Left forelimb (tissue), 1 donor: ENCODE results near the gene HECW1.
"Not testable (repeated sequence)": the region's sequence is repeated elsewhere in the genome, so short reads cannot be mapped to it uniquely, and the experiment has no call there.

Source experiments
- DNase-seq: peaks from one replicate; pipeline ENCODE4 v3.0.0-alpha.2; 2018; ENCODE audit warnings: low spot score

Gene HECW1

GRCh38 chr7:43210539-43210938, 98.1 kb downstream of the HECW1 start:
- DNase-seq: not testable (repeated sequence)

GRCh38 chr7:43211286-43211685, 98.8 kb downstream of the HECW1 start:
- no peak for DNase-seq

- DNase-seq: no peak
Measured at GRCh38 chr7:43211693-43212092, 99.2 kb downstream of the HECW1 start.

- DNase-seq: no peak
Measured at GRCh38 chr7:43212921-43213320, 100.5 kb downstream of the HECW1 start.

DNA sequence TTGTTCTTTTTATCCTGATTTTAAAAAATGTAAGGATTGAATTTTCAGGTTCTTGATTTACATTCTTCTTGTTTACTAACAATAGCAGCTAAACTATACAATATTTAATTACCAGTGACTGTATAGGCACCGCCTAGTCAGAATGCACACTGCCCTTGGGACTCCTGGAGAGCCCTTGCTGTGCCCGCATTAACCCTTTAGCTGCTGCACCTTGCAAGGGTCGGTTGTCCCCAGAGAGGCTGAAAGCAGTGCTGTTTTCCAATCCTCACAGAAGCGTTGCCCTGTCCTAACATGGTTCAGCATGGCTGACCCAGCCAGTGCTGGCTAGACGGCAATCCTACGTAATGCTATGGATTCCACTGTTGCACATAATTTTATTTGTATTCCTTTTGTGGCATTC, 102.6 kb downstream of the HECW1 start:
- no peak for DNase-seq

- DNase-seq: no peak
Measured at GRCh38 chr7:43217055-43217454, 104.6 kb downstream of the HECW1 start.

GRCh38 chr7:43218901-43219300, 106.5 kb downstream of the HECW1 start:
- not testable (repeated sequence) for DNase-seq

GRCh38 chr7:43220250-43220649, 107.8 kb downstream of the HECW1 start:
- no peak for DNase-seq

DNA sequence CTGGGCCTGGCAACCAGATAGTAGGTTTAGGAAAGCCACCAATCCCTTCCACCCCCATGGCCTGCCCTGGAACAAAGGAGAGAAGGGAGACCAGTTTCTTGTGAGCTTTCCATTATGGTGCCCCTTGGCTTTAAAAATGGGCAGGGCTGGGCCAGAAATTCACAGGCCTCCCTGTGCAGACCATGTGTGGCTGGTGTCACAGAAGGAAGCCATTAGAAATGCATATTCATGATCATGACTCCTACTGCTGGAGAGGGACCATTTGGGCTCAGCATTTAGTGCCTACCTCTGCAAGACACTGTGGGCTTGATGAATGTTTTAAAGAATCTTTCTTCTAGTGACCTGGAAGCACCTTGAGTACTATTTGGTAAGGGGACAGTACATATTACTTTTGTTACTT, 108.3 kb downstream of the HECW1 start:
- no peak for DNase-seq

GRCh38 chr7:43229801-43230200, 117.4 kb downstream of the HECW1 start:
- DNase-seq: no peak

GRCh38 chr7:43232366-43232765, 119.9 kb downstream of the HECW1 start:
- DNase-seq: no peak

GRCh38 chr7:43234073-43234472, 121.6 kb downstream of the HECW1 start:
- no peak for DNase-seq

- no peak for DNase-seq
Measured at GRCh38 chr7:43234968-43235367, 122.5 kb downstream of the HECW1 start.

DNA sequence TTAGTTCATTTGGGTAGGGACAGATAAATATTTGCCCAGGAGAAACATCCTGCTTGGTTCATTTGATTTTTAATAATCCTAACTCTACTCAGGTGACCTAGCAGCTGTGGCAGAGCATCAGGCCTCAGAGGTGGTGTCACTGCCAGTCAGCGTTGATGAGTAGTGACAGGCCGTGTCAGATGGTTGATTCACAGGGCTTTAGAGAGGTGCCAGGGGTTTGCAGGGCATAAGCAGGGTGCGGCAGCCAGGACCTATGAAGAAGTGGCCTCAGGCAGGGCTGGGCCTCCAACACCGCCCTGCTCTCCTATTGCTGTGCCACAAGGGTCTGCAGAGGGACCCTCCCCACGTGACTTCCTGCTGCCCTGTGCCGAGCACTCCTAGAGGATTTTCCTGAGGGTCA, 128.1 kb downstream of the HECW1 start:
- no peak for DNase-seq

GRCh38 chr7:43242628-43243255, 130.3 kb downstream of the HECW1 start:
- no peak for DNase-seq

- DNase-seq: no peak
Measured at GRCh38 chr7:43244232-43244631, 131.8 kb downstream of the HECW1 start.

DNA sequence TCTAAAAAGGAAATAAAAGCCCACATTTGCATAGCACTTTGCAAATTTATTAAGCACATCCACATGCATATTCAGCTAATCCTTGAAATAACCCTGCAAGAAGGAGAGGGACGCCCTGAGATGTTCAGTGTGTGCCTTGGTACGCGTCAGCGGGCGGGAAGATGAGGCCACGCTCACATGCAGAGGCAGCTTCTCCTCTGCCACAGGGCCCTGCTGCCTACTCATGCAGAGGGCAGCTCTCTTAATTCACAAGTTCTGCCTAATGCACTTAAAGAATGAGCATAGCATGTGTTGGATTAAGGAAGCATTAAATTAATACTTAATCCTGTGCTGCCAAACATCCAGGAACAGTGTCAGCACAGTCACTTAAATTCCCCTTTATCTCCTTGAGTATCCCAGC, 132.3 kb downstream of the HECW1 start:
- DNase-seq: no peak

GRCh38 chr7:43247757-43248156, 135.3 kb downstream of the HECW1 start:
- no peak for DNase-seq

DNA sequence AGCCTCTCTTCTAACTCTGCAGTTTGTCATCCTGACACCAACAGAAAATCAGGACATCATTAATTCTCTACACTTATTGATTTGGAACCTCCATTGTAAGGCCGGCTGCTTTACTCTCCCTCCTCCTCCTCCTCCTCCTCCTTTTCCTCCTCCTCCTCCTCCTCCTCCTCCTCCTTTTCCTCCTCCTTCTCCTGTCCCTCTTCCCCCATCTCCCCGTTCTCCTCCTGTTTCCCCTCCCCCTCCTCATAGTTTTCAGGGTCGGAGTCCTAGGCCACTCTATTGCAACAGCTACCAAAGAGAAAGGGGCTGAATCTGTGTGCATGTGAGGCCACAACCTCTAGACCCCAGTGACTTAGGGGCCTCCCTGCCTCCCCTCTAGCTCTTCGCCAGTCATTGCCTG, 136.1 kb downstream of the HECW1 start:
- DNase-seq: no peak

DNA sequence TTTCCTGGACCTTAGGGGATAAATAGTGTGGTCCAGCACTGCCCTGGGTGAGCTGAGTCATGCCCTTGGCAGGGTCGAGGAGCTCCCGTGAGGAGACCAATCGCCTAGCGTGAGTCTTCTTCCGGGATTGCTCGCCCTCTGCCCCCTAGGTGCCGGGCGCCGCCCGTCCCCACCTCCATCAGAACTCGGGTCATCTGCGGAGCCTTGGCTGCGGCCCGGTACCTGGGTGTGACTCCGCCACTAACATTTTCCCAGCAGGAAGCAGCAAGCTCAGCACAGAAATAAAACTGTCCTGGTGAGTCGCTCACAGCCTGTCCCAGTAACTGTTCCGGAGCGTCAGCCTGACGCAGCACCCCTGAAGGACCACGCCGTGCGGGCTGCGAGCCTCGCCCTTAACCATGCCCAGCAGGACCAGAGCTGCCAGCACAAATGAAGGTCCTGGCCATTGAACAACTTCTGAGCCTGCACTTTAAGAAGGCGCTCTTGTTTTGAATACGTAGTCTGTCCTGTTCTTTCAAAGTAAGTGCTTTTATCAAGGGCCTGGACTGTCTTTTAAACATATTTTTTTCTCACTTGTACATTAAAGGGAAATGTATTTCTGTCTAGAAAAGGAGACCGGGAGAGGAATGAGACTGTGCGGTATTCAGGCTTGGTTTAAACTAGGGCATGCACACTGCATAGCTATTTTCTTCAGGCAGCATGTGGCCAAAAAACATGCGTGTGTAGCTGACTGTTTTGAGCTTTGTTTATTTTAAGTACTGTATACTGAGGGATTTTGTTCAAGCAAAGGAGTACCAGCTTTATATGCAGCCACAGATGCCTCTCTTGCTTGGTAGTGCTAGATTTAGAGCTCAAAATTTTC, 136.7 kb downstream of the HECW1 start:
- no peak for DNase-seq

- DNase-seq: no peak
Measured at GRCh38 chr7:43249823-43250145, 137.3 kb downstream of the HECW1 start.

- peak; percentile 77 for DNase-seq
Measured at GRCh38 chr7:43260980-43261878, 148.8 kb downstream of the HECW1 start.

DNA sequence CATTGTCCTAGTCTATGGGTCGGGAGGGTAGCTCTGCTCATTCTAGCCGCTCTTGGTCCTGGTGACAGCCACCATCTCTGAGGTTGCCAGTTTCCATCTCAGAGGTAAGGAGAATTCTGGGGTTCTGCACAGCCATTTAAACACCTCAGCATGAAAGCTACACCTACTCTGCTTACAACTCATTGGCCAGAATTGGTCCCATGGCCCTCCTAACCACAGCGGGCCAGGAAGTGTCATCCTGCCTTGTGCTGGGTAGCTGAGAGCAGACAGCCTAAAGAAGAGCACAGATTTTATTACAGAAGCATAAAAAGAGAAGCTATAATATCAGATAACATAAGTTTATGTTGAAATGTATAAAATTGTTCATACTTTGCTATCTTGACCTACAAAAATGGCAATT, 152.7 kb downstream of the HECW1 start:
- DNase-seq: no peak
